HEK293 (cell line): ENCODE results near the gene ZDHHC24.

Source experiments
- CTCF ChIA-PET: fragments of 350-600 bp; formaldehyde crosslinking; extraction: SDS; loops from one replicate; lab custom pipeline; 2021; ENCODE audit warnings: antibody characterized with exemption; lab: Yijun Ruan, JAX
- POLR2A ChIA-PET: fragments of 300-600 bp; formaldehyde crosslinking; extraction: SDS; loops from one replicate; lab custom pipeline; 2020; ENCODE audit warnings: antibody characterized with exemption, inconsistent platforms; lab: Yijun Ruan, JAX
- H3K27ac ChIP-seq: fragments of 200-500 bp; sonication (Bioruptor generic); 2 replicates; pipeline ENCODE4 v1.5.1; 2014; ENCODE audit warnings: low read depth, low read length, control low read depth, inconsistent platforms; ENCODE audit errors: extremely low read depth
- H3K36me3 ChIP-seq, 2 experiments: fragments of 200-500 bp in 1 of 2; sonication (Bioruptor generic) in 1 of 2; 1 replicate in 1 of 2; 2 replicates in 1 of 2; pipeline ENCODE4 v1.5.1; 2014 to 2017; ENCODE audit warnings: inconsistent platforms in 2 of 2, low read length in 2 of 2; ENCODE audit not compliant: control insufficient read depth in 2 of 2, insufficient read depth in 1 of 2
- H3K4me1 ChIP-seq: fragments of 200-500 bp; sonication (Bioruptor generic); 2 replicates; pipeline ENCODE4 v1.5.1; 2014; ENCODE audit warnings: mild to moderate bottlenecking, low read length, inconsistent platforms; ENCODE audit not compliant: control insufficient read depth, insufficient read depth
- H3K4me3 ChIP-seq: 2 replicates; pipeline ENCODE4 v1.5.1; 2011; ENCODE audit warnings: low read depth, mild to moderate bottlenecking, control low read depth, low read length, moderate library complexity
- H3K9me3 ChIP-seq: fragments of 200-500 bp; sonication (Bioruptor generic); 2 replicates; pipeline ENCODE4 v1.5.1; 2014; ENCODE audit warnings: low read depth, low read length, inconsistent platforms; ENCODE audit not compliant: control insufficient read depth, insufficient read depth
- CTCF ChIP-seq: fragments of 450-650 bp; formaldehyde crosslinking; IDR thresholded peaks from 2 replicates; pipeline ENCODE4 v1.5.1; 2016; ENCODE audit warnings: missing biosample characterization, missing genetic modification characterization
- IKZF3 ChIP-seq: fragments of 450-650 bp; IDR thresholded peaks from 2 replicates; pipeline ENCODE4 v1.5.0; 2018; ENCODE audit warnings: missing biosample characterization, mild to moderate bottlenecking, missing genetic modification characterization, moderate library complexity
- KLF8 ChIP-seq: fragments of 450-650 bp; formaldehyde crosslinking; IDR thresholded peaks from 2 replicates; pipeline ENCODE4 v1.5.1; 2016; ENCODE audit warnings: missing biosample characterization, missing genetic modification characterization
- KLF9 ChIP-seq: fragments of 450-650 bp; formaldehyde crosslinking; IDR thresholded peaks from 2 replicates; pipeline ENCODE4 v1.5.1; 2016; ENCODE audit warnings: missing biosample characterization, missing genetic modification characterization, low read depth
- PBX3 ChIP-seq: sonication (generic); formaldehyde crosslinking; IDR thresholded peaks from 2 replicates; pipeline ENCODE4 v1.8.1; 2022; ENCODE audit warnings: mild to moderate bottlenecking, moderate library complexity, missing genetic modification reagents
- PRDM2 ChIP-seq: fragments of 450-650 bp; formaldehyde crosslinking; IDR thresholded peaks from 2 replicates; pipeline ENCODE4 v1.5.1; 2016; ENCODE audit warnings: missing biosample characterization, missing genetic modification characterization, borderline replicate concordance
- SCRT2 ChIP-seq: fragments of 450-650 bp; formaldehyde crosslinking; IDR thresholded peaks from 2 replicates; pipeline ENCODE4 v1.5.1; 2016; ENCODE audit warnings: missing biosample characterization, missing genetic modification characterization
- SETDB1 ChIP-seq: IDR thresholded peaks from one replicate; pipeline ENCODE4 v1.6.1; 2017; ENCODE audit warnings: mild to moderate bottlenecking, low read length, moderate library complexity, mixed read lengths; ENCODE audit not compliant: insufficient read length
- SP3 ChIP-seq: fragments of 450-650 bp; formaldehyde crosslinking; IDR thresholded peaks from 2 replicates; pipeline ENCODE4 v1.5.1; 2016; ENCODE audit warnings: missing biosample characterization, missing genetic modification characterization
- TRIM28 ChIP-seq: IDR thresholded peaks from 2 replicates; pipeline ENCODE4 v1.6.1; 2011; ENCODE audit warnings: low read length, control low read depth, borderline replicate concordance
- ZBTB17 ChIP-seq: fragments of 450-650 bp; formaldehyde crosslinking; IDR thresholded peaks from 2 replicates; pipeline ENCODE4 v1.5.1; 2016; ENCODE audit warnings: missing biosample characterization, missing genetic modification characterization
- ZNF157 ChIP-seq: fragments of 450-650 bp; formaldehyde crosslinking; IDR thresholded peaks from 2 replicates; pipeline ENCODE4 v1.5.1; 2016; ENCODE audit warnings: missing biosample characterization, missing genetic modification characterization
- ZNF221 ChIP-seq: fragments of 450-650 bp; formaldehyde crosslinking; IDR thresholded peaks from 2 replicates; pipeline ENCODE4 v1.5.1; 2017; ENCODE audit warnings: missing biosample characterization, missing genetic modification characterization, borderline replicate concordance
- ZNF324 ChIP-seq: fragments of 450-650 bp; formaldehyde crosslinking; IDR thresholded peaks from 2 replicates; pipeline ENCODE4 v1.5.1; 2016; ENCODE audit warnings: missing biosample characterization, missing genetic modification characterization
- ZNF391 ChIP-seq: fragments of 450-650 bp; formaldehyde crosslinking; IDR thresholded peaks from 2 replicates; pipeline ENCODE4 v1.5.1; 2016; ENCODE audit warnings: low read depth, missing biosample characterization, missing genetic modification characterization, borderline replicate concordance
- ZNF488 ChIP-seq: fragments of 450-650 bp; formaldehyde crosslinking; IDR thresholded peaks from 2 replicates; pipeline ENCODE4 v1.5.1; 2016; ENCODE audit warnings: missing biosample characterization, missing genetic modification characterization
- ZNF514 ChIP-seq: fragments of 450-650 bp; formaldehyde crosslinking; IDR thresholded peaks from 2 replicates; pipeline ENCODE4 v1.5.1; 2016; ENCODE audit warnings: missing biosample characterization, missing genetic modification characterization
- ZNF670 ChIP-seq: fragments of 450-650 bp; formaldehyde crosslinking; IDR thresholded peaks from 2 replicates; pipeline ENCODE4 v1.5.1; 2016; ENCODE audit warnings: missing biosample characterization, missing genetic modification characterization, low read depth
- ZSCAN23 ChIP-seq: fragments of 450-650 bp; formaldehyde crosslinking; IDR thresholded peaks from 2 replicates; pipeline ENCODE4 v1.5.1; 2016; ENCODE audit warnings: missing biosample characterization, missing genetic modification characterization

Gene ZDHHC24

GRCh38 chr11:66547662-66548009 lies 1.8 kb upstream of the ZDHHC24 start:
- ChIA-PET CTCF (interaction anchor here (0.5 kb wide), 1 partner anchor 132 kb away, joined by 3 read pairs; no protein-coding TSS in a partner anchor), POLR2A (no interaction called here)

More at GRCh38 chr11:66547662-66548009, 1.8 kb upstream of the ZDHHC24 start:
- Histone ChIP-seq H3K27ac (no peak overlapping the region), H3K4me1 (no peaks in the 10 kb centered on the region), H3K9me3 (no peaks in the 10 kb centered on the region), H3K36me3 (peaks cover 0 to 13% of the 10 kb centered on the region in 2 experiments; a peak in 1 of 3 replicates), H3K4me3 (no peak overlapping the region)
- TF ChIP-seq PBX3 (CRISPR knock-in tag): no peak
- no peak for TF ChIP-seq KLF8
- no peak for TF ChIP-seq SCRT2 (tag by site-specific recombination)
- no peak for TF ChIP-seq IKZF3 (tag by site-specific recombination)
- no peak for TF ChIP-seq TRIM28
- no peak for TF ChIP-seq ZNF221
- no peak for TF ChIP-seq ZBTB17 (tag by site-specific recombination)
- no peak for TF ChIP-seq ZNF514 (tag by site-specific recombination)
- TF ChIP-seq SP3 (tag by site-specific recombination): no peak
- no peak for TF ChIP-seq SETDB1
- no peak for TF ChIP-seq ZSCAN23 (tag by site-specific recombination)
- TF ChIP-seq ZNF324: no peak
- TF ChIP-seq PRDM2 (tag by site-specific recombination): no peak
- no peak for TF ChIP-seq ZNF670 (tag by site-specific recombination)
- TF ChIP-seq CTCF (tag by site-specific recombination): no peak
- no peak for TF ChIP-seq ZNF391 (tag by site-specific recombination)
- no peak for TF ChIP-seq KLF9 (tag by site-specific recombination)
- TF ChIP-seq ZNF488 (tag by site-specific recombination): no peak
- no peak for TF ChIP-seq ZNF157
- TF ChIP-seq, all 188 proteins: peak for 0
